Measurements from ENCODE around the gene MRPL58.
"Not testable (repeated sequence)": the region's sequence is repeated elsewhere in the genome, so short reads cannot be mapped to it uniquely, and the experiment has no call there.

The MRPL58 gene

DNA sequence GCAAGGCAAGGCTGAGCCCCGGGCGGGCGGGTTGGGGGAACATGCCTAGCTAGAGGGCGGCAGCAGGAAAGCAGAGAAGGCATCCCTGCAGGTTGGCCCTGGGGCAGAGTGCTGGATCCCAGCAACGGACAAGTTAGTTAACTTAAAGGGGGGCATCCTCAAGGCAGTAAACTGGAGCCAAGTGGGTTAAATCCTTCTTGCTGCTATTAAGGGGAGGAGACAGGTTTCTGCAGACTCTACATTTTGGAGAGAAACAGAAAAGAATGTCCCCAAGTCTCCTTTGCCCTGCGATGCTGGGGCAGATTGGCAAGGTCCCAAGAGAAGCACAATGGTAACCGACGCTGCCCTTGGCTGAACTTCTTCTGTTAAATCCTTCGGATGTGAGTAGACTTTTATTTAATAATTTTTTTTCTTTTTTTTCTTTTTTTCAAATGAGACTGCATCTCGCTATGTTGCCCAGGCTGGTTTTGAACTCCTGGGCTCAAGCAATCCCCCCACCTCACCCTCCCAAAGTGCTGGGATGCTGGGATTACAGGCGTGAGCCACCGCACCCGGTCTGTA lies 20.3 kb downstream of the MRPL58 start:
- TF ChIP-seq, protein P1, sequence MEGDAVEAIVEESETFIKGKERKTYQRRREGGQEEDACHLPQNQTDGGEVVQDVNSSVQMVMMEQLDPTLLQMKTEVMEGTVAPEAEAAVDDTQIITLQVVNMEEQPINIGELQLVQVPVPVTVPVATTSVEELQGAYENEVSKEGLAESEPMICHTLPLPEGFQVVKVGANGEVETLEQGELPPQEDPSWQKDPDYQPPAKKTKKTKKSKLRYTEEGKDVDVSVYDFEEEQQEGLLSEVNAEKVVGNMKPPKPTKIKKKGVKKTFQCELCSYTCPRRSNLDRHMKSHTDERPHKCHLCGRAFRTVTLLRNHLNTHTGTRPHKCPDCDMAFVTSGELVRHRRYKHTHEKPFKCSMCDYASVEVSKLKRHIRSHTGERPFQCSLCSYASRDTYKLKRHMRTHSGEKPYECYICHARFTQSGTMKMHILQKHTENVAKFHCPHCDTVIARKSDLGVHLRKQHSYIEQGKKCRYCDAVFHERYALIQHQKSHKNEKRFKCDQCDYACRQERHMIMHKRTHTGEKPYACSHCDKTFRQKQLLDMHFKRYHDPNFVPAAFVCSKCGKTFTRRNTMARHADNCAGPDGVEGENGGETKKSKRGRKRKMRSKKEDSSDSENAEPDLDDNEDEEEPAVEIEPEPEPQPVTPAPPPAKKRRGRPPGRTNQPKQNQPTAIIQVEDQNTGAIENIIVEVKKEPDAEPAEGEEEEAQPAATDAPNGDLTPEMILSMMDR (IDR thresholded peaks at IDR 0.05; ENCODE audit: borderline replicate concordance, insufficient read depth, low read depth, low read length): no peak
- H3K4me3 ChIP-seq (ENCODE audit: low read depth, low read length): peak overlapping the region; percentile 36

DNA sequence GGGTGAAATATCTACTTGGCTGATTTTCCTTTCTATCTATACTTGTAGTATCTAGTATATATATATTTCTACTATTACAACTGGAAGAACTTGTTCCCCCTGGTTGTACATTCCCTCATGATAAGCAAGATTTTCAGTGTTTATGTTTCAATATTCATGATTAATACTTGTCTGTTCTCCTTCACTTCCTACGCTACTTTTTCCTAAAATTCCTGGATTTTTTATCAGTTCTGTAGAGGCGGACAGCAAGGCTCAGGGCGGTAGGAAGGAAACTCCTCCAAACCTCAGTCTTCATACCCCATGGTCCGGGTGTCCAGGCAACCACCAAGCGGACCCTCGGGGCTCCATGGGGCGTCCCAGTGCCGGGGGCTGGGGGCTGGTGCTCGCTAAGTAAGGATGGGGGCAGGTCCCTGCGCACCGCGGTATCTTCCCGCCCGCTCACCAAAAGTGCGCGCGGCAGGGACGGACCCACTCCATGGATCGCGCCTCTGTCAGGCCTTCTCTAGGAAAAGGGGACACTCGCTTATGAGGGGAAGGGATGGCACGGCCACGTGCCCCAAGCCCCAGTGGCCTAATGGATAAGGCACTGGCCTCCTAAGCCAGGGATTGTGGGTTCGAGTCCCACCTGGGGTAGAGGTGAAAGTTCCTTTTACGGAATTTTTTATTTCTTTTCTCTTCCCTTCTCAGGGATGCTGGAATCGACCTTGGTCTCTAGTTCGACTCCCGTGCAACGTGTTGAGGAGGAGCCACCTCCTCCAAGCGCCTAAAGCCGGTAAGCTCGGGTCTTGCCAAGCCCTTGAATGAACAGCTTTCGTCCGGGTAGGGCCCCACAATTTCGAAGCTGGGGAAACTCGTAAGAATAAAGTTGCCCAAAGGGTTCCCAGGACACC lies 21.1 kb downstream of the MRPL58 start:
- peak overlapping the region; percentile 69 for H3K4me3 ChIP-seq (ENCODE audit: low read depth, low read length)
- TF ChIP-seq, protein P1 (IDR thresholded peaks at IDR 0.05; ENCODE audit: borderline replicate concordance, insufficient read depth, low read depth, low read length): no peak

GRCh38 chr17:75034236-75034908 lies 21.9 kb downstream of the MRPL58 start:
- peak overlapping the region; percentile 69 for H3K4me3 ChIP-seq (ENCODE audit: low read depth, low read length)
- TF ChIP-seq, protein P1 (IDR thresholded peaks at IDR 0.05; ENCODE audit: borderline replicate concordance, insufficient read depth, low read depth, low read length): no peak

- no peak overlapping the region for H3K4me3 ChIP-seq (ENCODE audit: low read depth, low read length)
- TF ChIP-seq, protein P1 (IDR thresholded peaks at IDR 0.05; ENCODE audit: borderline replicate concordance, insufficient read depth, low read depth, low read length): no peak
Observed at GRCh38 chr17:75036643-75037268, 24.3 kb downstream of the MRPL58 start.

DNA sequence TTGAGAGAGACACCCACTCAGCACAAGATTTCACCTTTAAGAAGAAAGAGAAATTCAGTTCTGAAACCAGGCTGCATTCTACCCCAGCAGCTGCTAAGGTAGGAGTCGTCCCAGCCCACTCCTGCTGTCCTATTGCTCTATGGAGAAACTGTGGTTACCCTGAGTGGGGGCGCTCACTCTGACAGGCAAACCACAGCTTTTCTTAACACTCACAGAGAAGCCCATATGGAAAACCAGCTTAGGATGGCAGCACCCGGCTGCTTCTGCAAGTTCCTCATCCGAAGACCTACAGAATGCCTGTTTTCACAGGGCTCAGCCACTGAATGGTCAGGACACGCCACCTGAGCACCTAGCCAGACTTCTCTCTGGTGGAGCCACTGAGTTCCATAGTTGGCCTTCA lies 26.8 kb downstream of the MRPL58 start:
- TF ChIP-seq, protein P1 (IDR thresholded peaks at IDR 0.05; ENCODE audit: borderline replicate concordance, insufficient read depth, low read depth, low read length): no peak

GRCh38 chr17:75041656-75042280 lies 29.3 kb downstream of the MRPL58 start:
- H3K4me3 ChIP-seq (ENCODE audit: low read depth, low read length): no peak overlapping the region
- TF ChIP-seq, protein P1 (IDR thresholded peaks at IDR 0.05; ENCODE audit: borderline replicate concordance, insufficient read depth, low read depth, low read length): no peak

More for the DNA sequence above, 26.8 kb downstream of the MRPL58 start:
- H3K4me3 ChIP-seq (ENCODE audit: low read depth, low read length): no peak overlapping the region

GRCh38 chr17:75043789-75044188 lies 31.3 kb downstream of the MRPL58 start:
- H3K4me3 ChIP-seq (ENCODE audit: low read depth, low read length): not testable (repeated sequence)

Measured in GM12875 (cell line).